Stromal cell of bone marrow (primary cell): ENCODE data around the gene LRIT2.

Experiments
- DNase-seq: peaks from one replicate; pipeline ENCODE4 v3.0.0-alpha.2; 2012; ENCODE audit warnings: low read depth

Gene LRIT2

DNA sequence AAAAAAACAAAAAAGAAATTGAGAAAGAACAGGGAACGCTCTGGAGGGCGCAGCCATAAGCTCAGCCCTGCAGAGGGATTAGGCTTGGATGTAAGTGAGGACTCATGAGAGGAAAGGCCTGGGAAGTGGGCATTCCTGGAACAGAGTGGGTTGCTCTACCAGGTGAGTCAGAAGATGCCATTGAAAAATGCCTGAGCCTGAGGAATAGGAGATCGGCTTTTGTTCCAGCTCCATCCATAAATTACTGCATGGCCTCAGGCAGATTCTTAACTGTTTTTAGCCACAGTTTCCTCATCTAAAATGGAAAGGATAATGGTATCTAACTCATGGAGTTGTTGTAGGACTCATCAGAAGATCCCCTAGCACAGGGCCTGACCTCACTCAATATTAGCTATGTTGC, 18.4 kb upstream of the LRIT2 start:
- no peak for DNase-seq

DNA sequence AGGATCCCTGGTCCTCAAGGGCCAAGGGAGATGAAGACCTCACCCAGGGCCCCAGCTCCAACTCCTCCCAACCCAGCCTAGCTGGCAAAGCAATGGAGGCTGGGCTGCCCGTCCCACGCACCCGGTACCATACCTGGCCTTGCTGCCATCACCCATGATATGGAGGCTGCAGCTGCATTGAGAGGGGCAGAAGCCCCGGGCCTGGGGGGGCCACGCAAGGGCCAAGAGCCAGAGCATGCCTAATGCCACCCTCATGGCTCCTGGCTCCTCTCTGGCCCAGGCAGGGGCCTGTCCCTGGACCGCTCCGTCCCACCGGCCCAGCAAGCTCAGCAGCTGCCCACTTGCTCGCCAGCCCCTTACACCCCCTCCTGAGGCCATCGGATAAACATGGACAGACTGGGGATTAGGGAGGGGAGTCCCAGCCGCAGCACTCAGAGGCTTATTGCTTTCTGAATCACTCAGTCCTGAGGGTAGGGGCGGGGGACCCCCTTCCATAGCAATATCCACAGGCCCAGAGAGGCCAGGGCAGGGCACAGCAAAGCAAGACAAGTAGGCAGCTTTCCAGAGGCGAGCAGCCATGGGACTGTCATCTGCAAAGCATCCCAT, 15.9 kb upstream of the LRIT2 start, which contains the start of gene LRIT1:
TSS of gene LRIT1 (minus strand) at position 362 of the 606 bp plus-strand sequence. CDS start at position 255, 107 bp downstream.
- DNase-seq, result no peak

DNA sequence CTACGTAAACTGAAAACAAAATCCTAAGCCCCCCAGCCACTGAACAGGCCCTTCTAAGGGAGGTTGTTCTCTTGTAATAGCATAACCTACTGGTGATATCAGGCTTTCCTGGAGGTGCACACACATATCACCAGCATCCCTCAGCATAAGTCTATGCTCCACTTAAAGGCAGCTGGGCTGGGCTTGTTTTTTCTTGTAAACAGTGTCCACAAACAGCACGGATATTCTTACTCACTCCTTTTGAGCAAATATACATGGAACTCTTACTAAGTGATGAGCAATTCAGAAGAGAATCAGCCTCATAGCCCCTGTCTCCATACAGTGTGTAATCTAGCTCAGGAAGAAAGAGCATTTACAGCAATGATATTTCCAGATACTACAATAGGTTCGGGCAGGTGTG, 13.6 kb upstream of the LRIT2 start:
- no peak for DNase-seq

DNA sequence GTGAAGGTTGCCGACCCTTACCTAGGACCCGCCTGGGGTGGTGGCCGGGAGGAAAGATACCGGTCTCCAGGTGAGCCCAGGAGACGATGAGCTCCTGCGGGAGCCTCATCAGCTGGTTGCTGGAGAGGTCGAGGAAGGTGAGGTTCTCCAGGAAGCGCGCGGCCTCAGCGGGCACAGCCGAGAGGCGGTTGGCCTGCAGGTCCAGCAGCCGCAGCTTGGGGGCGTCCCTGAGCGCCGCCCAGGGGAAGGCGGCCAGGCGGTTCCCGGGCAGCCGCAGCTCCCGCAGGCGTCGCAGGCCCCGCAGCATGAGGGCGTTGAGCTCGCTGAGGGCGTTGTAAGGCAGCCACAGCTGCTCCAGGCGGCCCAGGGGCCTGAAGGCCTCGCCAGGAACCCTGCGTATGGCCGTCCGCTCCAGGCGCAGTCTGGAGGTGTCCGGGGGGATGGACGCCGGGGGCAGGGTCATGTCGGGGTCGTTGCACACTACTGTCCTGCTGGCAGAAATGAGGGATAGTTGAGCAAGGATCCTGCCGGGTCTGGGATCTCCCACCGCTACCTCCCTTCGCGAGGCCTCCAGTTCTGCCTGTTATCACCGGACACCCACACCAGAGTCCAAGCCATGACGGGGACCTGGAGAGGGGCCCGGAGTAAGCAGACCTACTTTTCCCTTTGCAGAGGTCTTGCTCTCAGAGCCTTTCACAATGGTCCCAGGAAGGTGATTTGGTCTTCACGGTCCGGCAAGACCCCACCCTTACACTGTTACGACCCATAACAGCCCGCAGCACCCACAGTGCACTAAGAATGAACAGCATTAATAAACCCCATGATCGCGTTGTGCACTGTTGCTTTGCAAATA, 12.1 kb upstream of the LRIT2 start:
- no peak for DNase-seq

DNA sequence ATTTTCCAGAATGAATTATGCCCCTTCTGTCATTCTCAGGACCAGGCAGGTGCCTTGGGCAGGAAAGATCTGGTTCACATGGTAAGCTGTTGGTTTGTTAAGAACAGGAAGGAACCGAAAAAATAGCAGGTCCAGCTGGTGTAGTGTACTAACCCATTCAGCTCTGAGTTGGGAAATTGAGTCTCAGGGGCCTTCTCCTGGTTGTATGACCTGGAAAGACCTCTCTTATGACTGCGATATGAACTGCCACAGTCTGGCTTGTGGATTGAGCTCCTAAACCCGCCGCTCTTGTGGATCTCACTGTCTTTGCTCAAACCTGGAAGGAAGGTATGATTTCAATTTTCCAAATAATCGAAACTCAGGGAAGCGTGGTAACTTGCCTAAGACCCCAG, 11.5 kb upstream of the LRIT2 start:
- no peak for DNase-seq

DNA sequence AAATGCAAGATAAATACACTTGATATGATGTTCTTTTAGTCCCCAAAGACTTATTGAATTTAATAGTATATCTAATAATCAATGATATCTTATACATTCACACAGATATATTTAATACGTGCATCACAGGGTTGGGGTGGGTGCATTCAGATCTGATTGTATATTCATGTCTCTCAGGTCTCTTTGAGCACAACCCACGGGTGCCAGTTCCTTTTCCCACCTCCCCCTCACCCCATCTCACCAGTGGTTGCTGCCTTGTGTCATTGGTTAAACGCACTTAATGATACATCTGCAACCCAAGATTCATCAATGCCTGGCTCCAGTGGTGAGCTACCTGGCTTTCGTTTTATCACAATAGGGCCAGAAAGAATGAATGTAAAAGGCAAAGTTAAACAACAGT, 9.8 kb upstream of the LRIT2 start:
- no peak for DNase-seq

DNA sequence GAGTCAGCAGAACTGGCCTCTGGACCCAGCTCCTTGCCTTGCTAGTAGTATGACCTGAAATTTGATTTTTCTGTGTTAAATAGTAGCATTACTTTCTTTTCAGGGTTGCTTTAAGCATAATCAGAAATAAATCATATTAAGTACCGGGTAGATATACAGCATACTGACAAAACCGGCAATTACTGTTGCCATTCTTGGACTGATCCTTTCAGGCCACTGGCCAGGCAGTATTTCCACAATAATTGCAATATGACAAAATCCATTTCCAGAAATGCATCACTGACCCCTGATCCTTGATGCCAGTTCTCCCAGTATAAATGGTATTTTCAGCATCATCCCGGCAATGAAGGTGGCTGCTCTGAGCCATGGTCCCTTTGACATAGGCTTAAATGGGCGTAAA, 9.1 kb upstream of the LRIT2 start:
- DNase-seq, result no peak

DNA sequence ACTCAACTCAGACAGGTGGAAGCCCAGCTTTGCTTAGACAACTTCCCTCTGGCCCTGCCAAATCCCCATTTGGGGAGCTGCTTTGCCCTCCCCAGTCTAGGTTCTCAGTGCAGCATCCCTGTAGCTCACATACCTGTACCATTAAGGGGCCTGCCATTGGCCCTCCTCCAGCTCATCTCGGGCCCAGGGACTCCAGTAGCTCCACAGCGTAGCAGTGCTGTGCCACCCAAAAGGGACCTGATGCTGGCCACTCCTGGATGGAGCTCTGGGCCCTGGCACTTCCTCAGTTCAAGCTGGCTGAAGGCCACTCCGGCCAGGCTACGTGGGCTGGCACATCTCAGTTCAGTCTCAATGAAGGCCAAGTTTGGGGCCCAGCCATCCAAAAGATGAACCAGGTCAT, 8.6 kb upstream of the LRIT2 start:
- DNase-seq, result no peak

DNA sequence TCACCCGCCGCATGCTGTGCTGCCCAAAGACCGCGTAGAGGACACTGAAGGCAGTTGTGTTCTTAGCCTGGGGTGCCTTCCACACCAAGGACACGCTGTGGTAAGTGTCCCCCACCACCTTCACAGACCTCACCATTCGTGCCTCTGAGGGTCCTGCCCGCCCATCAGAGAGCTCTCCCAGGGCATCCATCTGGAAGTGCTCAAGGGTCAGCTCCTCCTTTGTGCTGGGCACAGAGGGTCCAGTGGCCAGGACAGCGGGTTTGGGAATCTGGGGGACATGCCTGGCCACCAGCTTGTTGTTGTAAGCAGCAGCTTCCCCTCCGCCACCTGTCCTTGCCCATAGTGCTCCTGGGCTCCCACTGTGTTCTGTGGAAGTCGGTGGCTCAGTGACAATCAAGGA, 7.0 kb upstream of the LRIT2 start:
- DNase-seq, result no peak

DNA sequence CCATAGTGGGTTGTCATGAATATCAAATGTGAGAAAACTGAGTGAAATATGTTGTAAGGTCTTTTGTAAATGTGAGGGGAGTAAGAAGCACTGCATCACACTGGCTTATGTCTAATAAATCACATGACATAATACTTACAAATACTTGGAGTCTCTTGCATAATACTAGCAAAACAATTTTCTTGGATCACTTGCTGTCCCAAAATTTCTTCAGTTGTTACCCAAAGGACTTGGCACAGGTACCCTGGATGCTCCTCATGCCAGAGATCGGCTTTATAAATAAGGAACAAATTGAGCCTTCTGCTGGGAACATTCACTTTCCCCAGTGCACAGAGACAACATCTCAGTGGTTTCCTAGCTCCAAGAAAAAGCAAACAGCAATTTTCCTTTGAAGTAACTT, 5.0 kb upstream of the LRIT2 start:
- no peak for DNase-seq

DNA sequence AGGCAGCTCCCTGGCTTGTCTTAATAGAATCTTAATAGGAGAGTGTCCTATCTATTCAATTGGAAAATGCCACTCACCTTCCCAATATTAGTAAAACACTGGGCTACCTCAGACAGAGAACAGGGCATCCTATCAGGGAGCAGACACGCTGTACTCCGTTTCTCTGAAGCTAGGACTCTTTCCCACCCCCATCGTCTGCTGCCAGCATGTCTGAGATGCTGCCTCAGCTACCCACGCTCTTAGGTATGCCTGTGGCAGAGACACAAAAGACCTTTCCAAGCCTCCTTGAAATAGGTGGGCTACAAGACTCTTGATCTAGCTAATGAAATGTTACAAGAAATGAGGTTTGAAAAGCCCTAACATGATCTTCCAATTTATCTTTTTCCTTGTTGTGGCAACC, 2.5 kb upstream of the LRIT2 start:
- DNase-seq, result no peak

DNA sequence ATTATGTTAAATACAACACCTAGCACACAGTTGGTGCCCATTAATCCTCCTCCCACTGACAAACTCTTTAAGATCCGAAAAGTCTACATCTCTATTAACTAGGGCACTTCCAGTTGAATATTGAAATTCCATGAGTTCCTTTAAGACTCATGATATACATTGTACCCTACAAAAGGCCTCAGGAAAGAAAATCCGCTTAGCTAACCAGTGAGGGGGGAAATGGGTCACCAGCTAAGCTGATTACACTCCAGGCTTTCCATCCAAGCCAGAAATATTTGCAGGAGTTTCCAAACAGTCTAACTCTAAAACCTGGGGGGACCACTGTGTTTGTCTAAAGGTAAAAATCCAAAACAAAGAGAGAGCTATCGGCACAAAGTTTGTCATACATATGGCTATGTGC, 1.3 kb upstream of the LRIT2 start:
- DNase-seq, result no peak

DNA sequence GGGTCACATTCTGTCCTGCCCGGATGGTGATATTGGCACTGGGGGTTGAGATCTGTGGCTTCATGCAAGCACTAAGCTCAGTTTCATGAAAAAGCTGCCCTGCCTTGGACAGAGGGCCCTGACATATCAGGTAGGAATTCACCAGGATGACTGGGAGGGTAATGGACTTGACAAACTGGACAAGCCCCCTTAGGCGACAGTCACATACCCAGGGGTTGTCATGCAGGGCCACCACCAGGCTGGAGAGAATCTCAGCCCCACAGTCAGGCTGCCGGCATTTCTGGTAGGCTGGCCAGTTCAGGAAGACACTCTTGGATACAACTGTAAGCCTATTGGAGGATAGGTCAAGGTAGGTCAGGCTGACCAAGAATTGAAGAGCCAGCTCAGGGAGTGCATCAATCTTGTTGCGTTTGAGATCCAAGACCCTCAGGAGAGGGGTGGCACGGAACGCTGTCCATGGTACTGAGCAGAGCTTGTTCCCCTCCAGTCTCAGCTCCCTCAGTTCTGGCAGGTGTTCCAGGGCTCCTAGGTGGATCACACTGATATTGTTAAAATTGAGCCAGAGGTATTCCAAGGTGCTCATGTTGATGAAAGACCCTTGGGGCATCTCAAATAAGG, 824 bp downstream of the LRIT2 start:
- no peak for DNase-seq

DNA sequence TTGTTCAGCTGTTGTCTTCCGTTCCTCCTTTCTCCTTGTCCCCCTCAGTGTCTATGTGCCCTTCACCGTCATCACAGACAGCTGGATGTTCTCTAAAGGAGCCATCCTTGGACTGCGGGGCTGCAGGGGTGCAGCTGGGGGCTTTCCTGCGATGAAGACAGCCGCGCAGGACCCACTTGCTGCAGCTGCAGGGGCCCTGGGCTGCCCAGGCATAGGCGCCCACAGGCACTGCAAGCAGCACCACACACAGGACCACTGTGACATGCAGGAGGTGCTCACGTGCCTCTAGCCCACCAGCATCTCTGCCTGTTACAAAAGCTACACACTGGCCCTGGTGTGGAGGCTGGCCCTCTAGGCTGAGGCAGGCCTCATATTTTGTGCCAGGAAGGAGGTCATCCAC, 3.4 kb downstream of the LRIT2 start:
- no peak for DNase-seq

DNA sequence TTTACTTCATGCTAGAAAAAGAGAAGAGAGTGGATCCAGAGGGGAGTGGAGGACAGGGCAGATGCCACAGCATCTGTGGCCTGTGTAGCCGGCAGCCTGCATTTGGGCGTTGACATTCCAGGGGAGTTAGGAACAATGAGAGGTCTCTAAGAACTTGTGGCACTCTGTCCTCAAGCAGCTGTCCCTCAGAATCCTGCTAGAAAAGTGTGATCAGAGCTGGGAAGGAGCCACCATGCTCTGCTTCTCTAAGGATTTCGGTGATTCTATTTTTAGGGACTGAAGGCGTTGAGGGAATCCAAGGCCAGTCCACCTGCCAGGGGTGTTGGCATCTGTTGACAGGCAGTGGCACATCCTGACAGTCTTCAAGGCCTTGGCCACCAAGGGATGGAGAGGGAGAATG, 7.6 kb downstream of the LRIT2 start:
- no peak for DNase-seq

DNA sequence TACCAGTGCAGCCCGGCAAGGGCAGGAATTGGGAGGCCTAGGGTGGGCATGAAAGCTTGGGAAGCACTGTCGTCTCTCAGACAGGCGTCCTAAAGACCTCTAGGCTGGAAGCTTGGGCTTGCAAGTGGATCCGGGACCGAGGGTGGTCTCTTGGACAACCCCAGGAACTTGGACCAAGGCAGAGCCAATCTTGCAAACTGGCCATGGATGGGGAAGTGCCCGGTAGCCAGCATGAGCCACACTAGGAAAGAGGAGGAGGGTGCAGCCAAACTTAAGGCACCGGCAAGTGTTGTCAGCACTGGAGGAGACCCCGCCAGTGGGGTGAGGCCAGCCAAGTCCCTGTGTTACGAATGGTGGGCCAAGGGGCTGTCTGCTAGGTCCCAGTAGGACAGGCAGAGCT, 8.5 kb downstream of the LRIT2 start:
- no peak for DNase-seq

DNA sequence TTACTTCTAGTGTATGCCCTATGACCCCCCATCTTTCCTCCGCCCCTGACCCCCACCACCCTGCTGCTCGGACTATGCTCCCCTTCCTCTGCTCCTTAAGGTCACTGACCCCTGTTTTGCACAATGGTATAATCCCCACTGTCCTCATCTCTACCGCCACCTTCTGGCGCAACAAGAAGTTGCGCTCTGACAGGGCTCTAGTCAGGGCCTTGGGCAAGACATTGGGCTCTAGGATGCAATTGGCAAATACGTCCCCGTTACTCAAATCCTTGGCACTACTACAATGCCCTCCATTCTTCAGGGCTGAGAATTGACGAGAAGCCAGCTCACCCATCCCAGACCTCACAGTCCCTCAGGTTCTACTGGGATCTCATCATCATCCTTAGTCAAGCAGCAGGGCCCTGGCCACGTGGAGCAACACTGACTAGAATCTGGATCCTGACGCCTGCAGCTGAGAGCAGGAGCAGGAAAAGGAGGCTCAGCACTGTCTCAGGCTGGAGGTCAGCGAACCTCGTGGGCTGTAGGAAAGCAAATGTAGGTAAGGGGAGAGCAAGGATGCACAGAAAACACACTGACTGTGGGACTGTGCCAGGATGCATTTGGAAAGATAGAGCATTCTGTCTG, 10.6 kb downstream of the LRIT2 start:
- no peak for DNase-seq

DNA sequence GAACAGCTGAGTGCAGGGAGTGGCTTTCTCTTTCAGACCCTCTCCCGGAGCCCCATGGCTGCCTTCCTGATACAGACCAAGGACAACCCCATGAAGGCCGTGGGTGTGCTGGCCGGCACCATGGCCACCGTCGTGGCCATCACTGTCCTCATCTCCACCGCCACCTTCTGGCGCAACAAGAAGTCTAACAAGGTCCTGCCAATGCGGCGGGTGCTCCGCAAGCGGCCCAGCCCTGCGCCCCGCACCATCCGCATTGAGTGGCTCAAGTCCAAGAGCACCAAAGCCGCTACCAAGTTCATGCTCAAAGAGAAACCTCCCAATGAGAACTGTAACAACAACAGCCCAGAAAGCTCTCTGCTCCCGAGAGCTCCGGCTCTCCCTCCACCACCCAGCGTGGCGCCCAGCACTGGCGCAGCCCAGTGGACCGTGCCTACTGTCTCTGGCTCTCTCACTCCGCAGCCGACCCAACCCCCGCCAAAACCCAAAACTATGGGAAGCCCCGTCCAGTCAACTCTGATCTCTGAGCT, 11.2 kb downstream of the LRIT2 start:
- DNase-seq, result no peak

DNA sequence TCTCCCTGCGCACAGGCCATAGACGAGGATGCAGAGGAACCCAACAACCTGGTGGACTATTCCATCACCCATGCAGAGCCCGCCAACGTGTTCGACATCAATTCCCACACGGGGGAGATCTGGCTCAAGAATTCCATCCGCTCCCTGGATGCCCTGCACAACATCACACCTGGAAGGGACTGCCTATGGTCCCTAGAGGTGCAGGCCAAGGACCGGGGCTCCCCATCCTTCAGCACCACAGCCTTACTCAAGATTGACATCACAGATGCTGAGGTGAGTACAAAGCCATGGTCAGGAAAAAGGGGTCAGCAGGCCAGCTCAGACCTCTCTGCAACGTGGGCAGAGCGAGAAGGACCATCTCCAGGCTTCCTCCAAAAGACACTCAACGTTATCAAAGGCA, 12.3 kb downstream of the LRIT2 start:
- no peak for DNase-seq

DNA sequence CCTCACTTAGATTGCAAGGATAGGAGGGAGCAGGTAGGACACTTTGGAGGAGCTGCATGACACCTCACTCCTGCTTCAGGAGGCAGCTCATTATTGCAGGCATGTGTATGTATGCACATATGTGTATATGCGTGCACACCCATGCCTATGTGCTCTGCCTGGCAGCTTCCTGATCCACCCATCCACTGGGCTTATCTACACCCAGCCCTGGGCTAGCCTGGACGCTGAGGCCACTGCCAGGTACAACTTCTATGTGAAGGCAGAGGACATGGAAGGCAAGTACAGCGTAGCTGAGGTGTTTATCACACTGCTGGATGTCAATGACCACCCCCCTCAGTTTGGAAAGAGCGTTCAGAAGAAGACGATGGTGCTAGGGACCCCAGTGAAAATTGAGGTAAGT, 13.3 kb downstream of the LRIT2 start:
- no peak for DNase-seq

DNA sequence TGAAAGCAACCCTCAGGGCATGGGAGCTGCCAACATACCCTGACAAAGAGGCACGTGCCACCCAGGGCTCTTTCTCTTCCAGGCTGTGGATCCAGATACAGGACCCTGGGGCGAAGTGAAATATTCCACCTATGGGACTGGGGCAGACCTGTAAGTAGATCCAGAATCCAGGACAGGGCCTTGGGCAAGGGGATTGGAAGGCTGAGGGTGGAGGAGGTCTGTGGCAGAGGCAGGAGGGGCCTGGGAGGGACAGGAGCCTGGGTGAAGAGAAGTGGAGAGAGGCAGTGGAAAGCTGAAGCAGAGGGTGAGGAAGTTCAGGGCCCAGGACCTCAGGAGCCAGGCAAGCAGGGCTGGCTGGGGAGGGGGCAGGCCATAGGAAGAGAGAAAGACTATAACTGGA, 13.8 kb downstream of the LRIT2 start:
- no peak for DNase-seq

DNA sequence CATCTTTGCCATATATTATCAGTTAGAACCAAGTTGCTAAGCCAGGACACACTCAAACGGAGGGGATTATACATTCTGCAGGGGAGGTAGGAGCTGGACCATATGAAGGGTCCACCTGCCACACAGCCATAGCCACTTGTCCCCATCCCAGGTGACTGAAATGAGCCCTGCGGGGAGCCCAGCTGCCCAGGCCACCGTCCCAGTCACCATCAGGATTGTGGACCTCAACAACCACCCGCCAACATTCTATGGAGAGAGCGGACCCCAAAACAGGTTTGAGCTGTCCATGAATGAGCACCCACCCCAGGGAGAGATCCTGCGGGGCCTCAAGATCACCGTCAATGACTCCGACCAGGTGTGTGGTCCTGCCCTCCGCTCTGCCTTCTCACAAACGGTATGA, 17.3 kb downstream of the LRIT2 start:
- DNase-seq, result no peak
